Keratinocyte (primary cell): ENCODE results near the gene TRAIP. TPM values are rescaled to one million over a fixed set of nuclear protein-coding genes. Genes with fewer than 3 reads are reported as not detected.
A peak's percentile ranks its signal among the peaks of the same experiment; 100 is the strongest.

Experiments used
- DNase-seq: peaks from one replicate; pipeline ENCODE4 v3.0.0-alpha.2; 2011; ENCODE audit warnings: low read depth, missing footprints, low spot score
- FAIRE-seq: peaks from 2 replicates; lab custom pipeline; 2011; peaks lifted over from hg19 to GRCh38; lab: Jason Lieb, UNC
- H2AFZ ChIP-seq: 2 replicates; pipeline ENCODE4 v1.6.0; 2012; ENCODE audit warnings: low read length, control low read depth, inconsistent platforms; ENCODE audit not compliant: control insufficient read depth
- H3K27ac ChIP-seq: 2 replicates; pipeline ENCODE4 v1.5.1; 2011; ENCODE audit warnings: low read length; ENCODE audit not compliant: control insufficient read depth, insufficient read depth
- H3K27me3 ChIP-seq: 3 replicates; pipeline ENCODE4 v1.6.0; 2011; ENCODE audit warnings: low read length; ENCODE audit not compliant: control insufficient read depth, insufficient read depth; ENCODE audit errors: extremely low read depth
- H3K36me3 ChIP-seq, 2 experiments: 2 replicates in 1 of 2; 3 replicates in 1 of 2; pipeline ENCODE4 v1.5.1; 2011; ENCODE audit warnings: low read length in 2 of 2, mild to moderate bottlenecking in 1 of 2; ENCODE audit not compliant: control insufficient read depth in 2 of 2, insufficient read depth in 2 of 2; ENCODE audit errors: extremely low read depth in 1 of 2
- H3K4me1 ChIP-seq: 3 replicates; pipeline ENCODE4 v1.5.1; 2011; ENCODE audit warnings: low read length; ENCODE audit not compliant: control insufficient read depth, insufficient read depth; ENCODE audit errors: extremely low read depth
- H3K4me2 ChIP-seq: 3 replicates; pipeline ENCODE4 v1.6.0; 2011; ENCODE audit warnings: low read depth, low read length; ENCODE audit not compliant: control insufficient read depth, insufficient read depth; ENCODE audit errors: extremely low read depth
- H3K4me3 ChIP-seq, 3 experiments: fragments of 200-600 bp in 1 of 3; sonication (generic) in 1 of 3; 2 replicates in 2 of 3; 3 replicates in 1 of 3; pipeline ENCODE4 v1.5.1; 2011 to 2016; ENCODE audit warnings: low read length in 3 of 3, mild to moderate bottlenecking in 3 of 3, control low read depth in 2 of 3, inconsistent platforms in 1 of 3, low read depth in 1 of 3, mixed read lengths in 1 of 3, mixed run types in 1 of 3, moderate library complexity in 1 of 3; ENCODE audit not compliant: control insufficient read depth in 2 of 3, insufficient read depth in 2 of 3; ENCODE audit errors: extremely low read depth in 1 of 3
- H3K79me2 ChIP-seq: 2 replicates; pipeline ENCODE4 v1.6.0; 2012; ENCODE audit warnings: low read length; ENCODE audit not compliant: control insufficient read depth, insufficient read depth
- H3K9ac ChIP-seq: 3 replicates; pipeline ENCODE4 v1.6.0; 2011; ENCODE audit warnings: low read length; ENCODE audit not compliant: control insufficient read depth, insufficient read depth; ENCODE audit errors: extremely low read depth
- H3K9me1 ChIP-seq: 3 replicates; pipeline ENCODE4 v1.6.0; 2011; ENCODE audit warnings: low read length; ENCODE audit not compliant: control insufficient read depth, insufficient read depth; ENCODE audit errors: extremely low read depth
- H3K9me3 ChIP-seq: 2 replicates; pipeline ENCODE4 v1.5.1; 2012; ENCODE audit warnings: low read depth, low read length; ENCODE audit not compliant: control insufficient read depth
- H4K20me1 ChIP-seq: 3 replicates; pipeline ENCODE4 v1.6.0; 2011; ENCODE audit warnings: low read length; ENCODE audit not compliant: control insufficient read depth, insufficient read depth; ENCODE audit errors: extremely low read depth
- EZH2 ChIP-seq: IDR thresholded peaks from one replicate; pipeline ENCODE4 v1.6.1; 2012; ENCODE audit warnings: inconsistent platforms, mild to moderate bottlenecking, low read length, moderate library complexity
- dilution Hi-C: fragments of 300-500 bp; cut with MboI; formaldehyde crosslinking; loops from one replicate; pipeline ENCODE4 v1.7.0; 2020; ENCODE audit warnings: low sequenced_read_pairs; ENCODE audit not compliant: extremely low pct_ligation_motif_present
- polyA plus RNA-seq, 5 experiments: library from polyadenylated mRNA; depleted of rRNA in 3 of 5; stranded (reverse) in 3 of 5; stranded (forward) in 1 of 5; unstranded in 1 of 5; fragments of >200 nt; gene quantifications; 1 replicate in 1 of 5; 2 replicates in 3 of 5; 3 replicates in 1 of 5; pipeline versions ENCODE4 v1.2.1 to v1.2.3, GENCODE V29; 2011 to 2012; ENCODE audit warnings: missing spikeins in 2 of 5, low read depth in 1 of 5, low replicate concordance in 1 of 5
- TF ChIP-seq, protein P1 (sequence below), 3 experiments: IDR thresholded peaks in 1 of 3; conservative IDR thresholded peaks in 1 of 3; optimal IDR thresholded peaks in 1 of 3; 2 replicates in 2 of 3; 3 replicates in 1 of 3; pipeline versions ENCODE3 to v1.5.1; 2011; ENCODE audit warnings: low read length in 3 of 3, mild to moderate bottlenecking in 3 of 3, moderate library complexity in 2 of 3, control low read depth in 1 of 3, inconsistent platforms in 1 of 3; ENCODE audit not compliant: insufficient read depth in 2 of 3; ENCODE audit errors: extremely low read depth in 1 of 3

TRAIP gene
- polyA plus RNA-seq, 1 donor (not counting 4 experiments of a cell fraction or from before 2014, with no cell fraction given) = 5.8 TPM

DNA sequence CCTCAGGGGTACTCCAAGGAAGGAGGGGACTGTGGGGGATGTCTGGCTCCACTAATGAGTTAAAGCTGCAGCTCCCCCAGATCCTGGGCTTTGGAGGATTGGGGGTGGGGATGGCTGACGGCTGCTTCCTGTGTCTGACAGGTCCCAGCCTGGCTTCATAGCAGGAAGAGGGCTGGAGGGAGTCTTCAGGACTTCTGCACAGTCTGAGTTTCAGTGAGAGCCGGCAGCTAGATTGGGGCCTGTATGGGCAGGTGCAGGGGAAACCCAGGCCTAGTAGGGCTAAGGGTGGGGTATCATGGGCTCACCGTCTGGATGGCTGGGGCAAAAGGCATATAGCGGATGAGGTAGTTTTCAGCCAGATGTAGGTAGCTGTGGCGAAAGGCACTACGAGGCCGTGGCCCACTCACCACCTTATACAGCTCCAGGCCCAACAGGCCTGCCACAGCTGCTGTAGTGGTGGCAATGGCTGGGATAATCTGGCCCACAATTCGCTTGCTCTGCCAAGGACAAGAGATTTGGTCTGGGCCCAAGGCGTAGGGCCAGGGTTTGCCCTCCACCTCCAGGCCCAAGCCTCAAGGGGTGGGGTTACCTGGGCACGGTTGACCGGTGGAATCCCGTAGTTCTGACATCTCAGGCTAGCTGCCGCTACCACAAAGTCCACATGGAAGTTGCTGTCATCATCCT lies 48.8 kb downstream of the TRAIP start:
- H3K9ac ChIP-seq = peak overlapping the region; percentile 6
- peak overlapping the region; percentile 55 for H3K4me2 ChIP-seq
- DNase-seq = no peak
- no peak overlapping the region for H2AFZ ChIP-seq
- H3K27ac ChIP-seq = peak overlapping the region; percentile 28
- peaks cover 40% of the 10 kb centered on the region for H3K4me1 ChIP-seq
- H3K79me2 ChIP-seq = peaks cover 12% of the 10 kb centered on the region
- H3K4me3 ChIP-seq = no peak overlapping the region
- no peaks in the 10 kb centered on the region for H3K27me3 ChIP-seq
- peaks cover 0 to 14% of the 10 kb centered on the region in 2 experiments for H3K36me3 ChIP-seq
- peaks cover 6% of the 10 kb centered on the region for H3K9me1 ChIP-seq
- peak; percentile 49 for FAIRE-seq
- H4K20me1 ChIP-seq = peaks cover 7% of the 10 kb centered on the region
- no peaks in the 10 kb centered on the region for H3K9me3 ChIP-seq
- TF ChIP-seq, protein P1, sequence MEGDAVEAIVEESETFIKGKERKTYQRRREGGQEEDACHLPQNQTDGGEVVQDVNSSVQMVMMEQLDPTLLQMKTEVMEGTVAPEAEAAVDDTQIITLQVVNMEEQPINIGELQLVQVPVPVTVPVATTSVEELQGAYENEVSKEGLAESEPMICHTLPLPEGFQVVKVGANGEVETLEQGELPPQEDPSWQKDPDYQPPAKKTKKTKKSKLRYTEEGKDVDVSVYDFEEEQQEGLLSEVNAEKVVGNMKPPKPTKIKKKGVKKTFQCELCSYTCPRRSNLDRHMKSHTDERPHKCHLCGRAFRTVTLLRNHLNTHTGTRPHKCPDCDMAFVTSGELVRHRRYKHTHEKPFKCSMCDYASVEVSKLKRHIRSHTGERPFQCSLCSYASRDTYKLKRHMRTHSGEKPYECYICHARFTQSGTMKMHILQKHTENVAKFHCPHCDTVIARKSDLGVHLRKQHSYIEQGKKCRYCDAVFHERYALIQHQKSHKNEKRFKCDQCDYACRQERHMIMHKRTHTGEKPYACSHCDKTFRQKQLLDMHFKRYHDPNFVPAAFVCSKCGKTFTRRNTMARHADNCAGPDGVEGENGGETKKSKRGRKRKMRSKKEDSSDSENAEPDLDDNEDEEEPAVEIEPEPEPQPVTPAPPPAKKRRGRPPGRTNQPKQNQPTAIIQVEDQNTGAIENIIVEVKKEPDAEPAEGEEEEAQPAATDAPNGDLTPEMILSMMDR (optimal IDR thresholded peaks at IDR 0.05 in 1 of 3, IDR thresholded peaks at IDR 0.05 in 1 of 3, conservative IDR thresholded peaks at IDR 0.05 in 1 of 3; ENCODE audit: extremely low read depth in 1 of 3, insufficient read depth in 2 of 3, low read length in 3 of 3) = no peak
- no peak for TF ChIP-seq EZH2
- dilution Hi-C loops = no loop called here

DNA sequence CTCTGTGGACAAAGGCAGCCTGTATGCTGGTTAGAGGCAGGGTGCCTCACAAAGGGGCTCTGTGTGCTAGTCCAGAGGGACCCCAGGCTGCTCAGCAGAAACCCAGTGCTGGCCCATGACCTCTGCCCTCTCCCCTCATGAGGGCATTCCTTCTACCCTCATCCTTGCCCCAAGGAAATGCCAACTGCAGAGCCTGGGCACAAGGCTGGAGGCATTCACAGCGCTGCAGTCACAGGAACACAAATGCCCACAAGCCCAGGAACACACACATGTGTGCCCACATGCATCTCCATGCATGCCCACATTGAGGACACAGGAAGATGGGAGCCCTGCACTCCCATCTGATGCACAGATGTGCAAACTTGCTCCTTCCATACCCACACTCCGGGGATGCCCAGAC lies 49.5 kb downstream of the TRAIP start:
- dilution Hi-C loops = no loop called here
- no peak overlapping the region for H3K27ac ChIP-seq
- no peak overlapping the region for H3K9ac ChIP-seq
- H3K4me3 ChIP-seq = no peak overlapping the region
- H3K27me3 ChIP-seq = no peaks in the 10 kb centered on the region
- no peak overlapping the region for H3K4me2 ChIP-seq
- H3K79me2 ChIP-seq = peaks cover 12% of the 10 kb centered on the region
- no peak overlapping the region for H2AFZ ChIP-seq
- TF ChIP-seq, protein P1 (optimal IDR thresholded peaks at IDR 0.05 in 1 of 3, IDR thresholded peaks at IDR 0.05 in 1 of 3, conservative IDR thresholded peaks at IDR 0.05 in 1 of 3; ENCODE audit: extremely low read depth in 1 of 3, insufficient read depth in 2 of 3, low read length in 3 of 3) = no peak
- TF ChIP-seq EZH2 = no peak
- FAIRE-seq = no peak
- peaks cover 0 to 14% of the 10 kb centered on the region in 2 experiments for H3K36me3 ChIP-seq
- H3K9me1 ChIP-seq = peaks cover 6% of the 10 kb centered on the region
- no peaks in the 10 kb centered on the region for H3K9me3 ChIP-seq
- peaks cover 40% of the 10 kb centered on the region for H3K4me1 ChIP-seq
- no peak for DNase-seq
- peaks cover 7% of the 10 kb centered on the region for H4K20me1 ChIP-seq
